Fibroblast of lung (primary cell): ENCODE measurements around the gene SRD5A3. TPM values are rescaled to one million over a fixed set of nuclear protein-coding genes. Genes with fewer than 3 reads are reported as not detected.

ENCODE experiments used
- DNase-seq, 2 donors: peaks; one replicate each; pipeline versions ENCODE4 v3.0.0 to v3.0.0-alpha.2; 2010; ENCODE audit warnings: low read depth in 2 of 2
- H2AFZ ChIP-seq: 2 replicates; pipeline ENCODE4 v1.5.1; 2012; ENCODE audit warnings: low read length, control low read depth, inconsistent platforms
- H3K27ac ChIP-seq: 2 replicates; pipeline ENCODE4 v1.5.1; 2011; ENCODE audit warnings: low read length, control low read depth; ENCODE audit not compliant: insufficient read depth
- H3K27me3 ChIP-seq: 2 replicates; pipeline ENCODE4 v1.5.1; 2011; ENCODE audit warnings: mild to moderate bottlenecking, low read length; ENCODE audit not compliant: control insufficient read depth, insufficient read depth
- H3K36me3 ChIP-seq: 2 replicates; pipeline ENCODE4 v1.5.1; 2011; ENCODE audit warnings: low read length; ENCODE audit not compliant: control insufficient read depth, insufficient read depth
- H3K4me1 ChIP-seq: 2 replicates; pipeline ENCODE4 v1.5.1; 2011; ENCODE audit warnings: low read length; ENCODE audit not compliant: control insufficient read depth, insufficient read depth; ENCODE audit errors: extremely low read depth
- H3K4me2 ChIP-seq: 2 replicates; pipeline ENCODE4 v1.5.1; 2011; ENCODE audit warnings: low read length, control low read depth; ENCODE audit not compliant: insufficient read depth; ENCODE audit errors: extremely low read depth
- H3K4me3 ChIP-seq, 4 experiments: fragments of 200-600 bp in 1 of 4; sonication (generic) in 1 of 4; replicated peaks in 1 of 4; 2 replicates each; pipeline ENCODE4 v1.5.1; 2011 to 2016; ENCODE audit warnings: low read length in 4 of 4, low read depth in 3 of 4, mild to moderate bottlenecking in 3 of 4, control low read depth in 2 of 4, inconsistent platforms in 1 of 4, mixed read lengths in 1 of 4; ENCODE audit not compliant: insufficient read depth in 1 of 4; ENCODE audit errors: control extremely low read depth in 1 of 4
- H3K79me2 ChIP-seq: 2 replicates; pipeline ENCODE4 v1.5.1; 2012; ENCODE audit warnings: mild to moderate bottlenecking, low read length, inconsistent platforms; ENCODE audit not compliant: control insufficient read depth, insufficient read depth
- H3K9ac ChIP-seq: 2 replicates; pipeline ENCODE4 v1.5.1; 2011; ENCODE audit warnings: mild to moderate bottlenecking, low read length, control low read depth; ENCODE audit not compliant: insufficient read depth
- H3K9me3 ChIP-seq: 2 replicates; pipeline ENCODE4 v1.5.1; 2012; ENCODE audit warnings: low read depth, low read length; ENCODE audit not compliant: control insufficient read depth, insufficient read depth
- H4K20me1 ChIP-seq: 2 replicates; pipeline ENCODE4 v1.5.1; 2011; ENCODE audit warnings: low read length; ENCODE audit not compliant: control insufficient read depth, insufficient read depth; ENCODE audit errors: extremely low read depth
- CTCF ChIP-seq, 2 donors: IDR thresholded peaks in 1 of 2; conservative IDR thresholded peaks in 1 of 2; 1 replicate in 1 of 2; 2 replicates in 1 of 2; pipeline ENCODE4 v1.5.1; 2011 to 2012; ENCODE audit warnings: low read length in 2 of 2, control low read depth in 1 of 2, inconsistent platforms in 1 of 2, low read depth in 1 of 2, mild to moderate bottlenecking in 1 of 2
- EZH2 ChIP-seq: IDR thresholded peaks from 2 replicates; pipeline ENCODE4 v1.5.1; 2012; ENCODE audit warnings: low read length, control low read depth, mild to moderate bottlenecking; ENCODE audit errors: missing control alignments
- polyA minus RNA-seq: library from RNA; depleted of rRNA, polyadenylated mRNA; stranded (reverse); fragments of >200 nt; gene quantifications from 2 replicates; pipeline ENCODE4 v1.2.3, GENCODE V29; 2011; ENCODE audit warnings: low replicate concordance
- polyA plus RNA-seq, 2 donors: library from polyadenylated mRNA; depleted of rRNA in 1 of 2; stranded (reverse) in 1 of 2; unstranded in 1 of 2; fragments of >200 nt; gene quantifications; 2 replicates each; pipeline ENCODE4 v1.2.1, GENCODE V29; 2011 to 2012; ENCODE audit warnings: missing spikeins in 1 of 2
- total RNA-seq: library from RNA; depleted of rRNA; stranded (reverse); fragments of >200 nt; gene quantifications from 2 replicates; pipeline ENCODE4 v1.2.1, GENCODE V29; 2014

SRD5A3 gene
- total RNA-seq (4.6 and 5.0 TPM in 2 replicates), polyA plus RNA-seq (12.3 and 14.3 TPM in 2 replicates), polyA minus RNA-seq (22.0 and 22.2 TPM in 2 replicates)
- 12.6 and 15.7 TPM in 2 replicates for polyA plus RNA-seq (2012)

GRCh38 chr4:55345980-55346850 is at the start of gene SRD5A3:
Gene SRD5A3, plus strand, starts transcription at chr4:55346242. Its CDS starts 95 bp downstream, at chr4:55346337.
- H3K36me3 ChIP-seq = no peaks in the 10 kb centered on the region
- H3K4me1 ChIP-seq = peaks cover 3% of the 10 kb centered on the region
- H3K79me2 ChIP-seq = no peaks in the 10 kb centered on the region
- peak; percentile 79 for DNase-seq
- no peaks in the 10 kb centered on the region for H3K27me3 ChIP-seq
- peak within 1 kb of the TSS; percentile 51 to 80 (median 61) for H3K4me3 ChIP-seq
- peak within 1 kb of the TSS; percentile 83 for H3K27ac ChIP-seq
- TF ChIP-seq EZH2 = no peak
- peak; percentile 48 to 76 for TF ChIP-seq CTCF (conservative IDR thresholded peaks at IDR 0.05 in 1 of 2, IDR thresholded peaks at IDR 0.05 in 1 of 2; ENCODE audit: low read depth in 1 of 2, low read length in 2 of 2)
- no peaks in the 10 kb centered on the region for H3K9me3 ChIP-seq
- H2AFZ ChIP-seq = peak within 1 kb of the TSS; percentile 95
- H4K20me1 ChIP-seq = no peaks in the 10 kb centered on the region
- peak within 1 kb of the TSS; percentile 78 for H3K9ac ChIP-seq
- H3K4me2 ChIP-seq = peak within 1 kb of the TSS; percentile 91

- no peak overlapping the region for H3K4me2 ChIP-seq
- no peak overlapping the region for H2AFZ ChIP-seq
- no peaks in the 10 kb centered on the region for H4K20me1 ChIP-seq
- H3K79me2 ChIP-seq = no peaks in the 10 kb centered on the region
- H3K9ac ChIP-seq = no peak overlapping the region
- peak; percentile 20 to 26 for DNase-seq
- H3K36me3 ChIP-seq = no peaks in the 10 kb centered on the region
- TF ChIP-seq CTCF (conservative IDR thresholded peaks at IDR 0.05 in 1 of 2, IDR thresholded peaks at IDR 0.05 in 1 of 2; ENCODE audit: low read depth in 1 of 2, low read length in 2 of 2) (no peak), EZH2 (no peak)
- no peak overlapping the region for H3K4me3 ChIP-seq
- H3K4me1 ChIP-seq = no peaks in the 10 kb centered on the region
- no peak overlapping the region for H3K27ac ChIP-seq
- H3K27me3 ChIP-seq = no peaks in the 10 kb centered on the region
- H3K9me3 ChIP-seq = no peaks in the 10 kb centered on the region
Observed at GRCh38 chr4:55297346-55297745, 48.7 kb upstream of the SRD5A3 start.

GRCh38 chr4:55303760-55304165 is 42.3 kb upstream of the SRD5A3 start:
- TF ChIP-seq CTCF (conservative IDR thresholded peaks at IDR 0.05 in 1 of 2, IDR thresholded peaks at IDR 0.05 in 1 of 2; ENCODE audit: low read depth in 1 of 2, low read length in 2 of 2) (no peak), EZH2 (no peak)
- H3K4me1 ChIP-seq = peaks cover 5% of the 10 kb centered on the region
- no peak overlapping the region for H3K4me3 ChIP-seq
- peak overlapping the region; percentile 13 for H3K27ac ChIP-seq
- peak; percentile 58 to 85 for DNase-seq
- H3K4me2 ChIP-seq = peak overlapping the region; percentile 40
- H3K36me3 ChIP-seq = no peaks in the 10 kb centered on the region
- H3K9me3 ChIP-seq = no peaks in the 10 kb centered on the region
- no peaks in the 10 kb centered on the region for H3K79me2 ChIP-seq
- no peak overlapping the region for H3K9ac ChIP-seq
- no peaks in the 10 kb centered on the region for H3K27me3 ChIP-seq
- H2AFZ ChIP-seq = no peak overlapping the region
- no peaks in the 10 kb centered on the region for H4K20me1 ChIP-seq
